CD14-positive monocyte (primary cell): ENCODE measurements around the gene SLC23A1. TPM values are rescaled to one million over a fixed set of nuclear protein-coding genes. Genes with fewer than 3 reads are reported as not detected.

ENCODE experiments used
- DNase-seq, 3 donors: peaks; one replicate each; pipeline ENCODE4 v3.0.0-alpha.2; 2011 to 2022
- H2AFZ ChIP-seq: 2 replicates; pipeline ENCODE4 v1.6.0; 2012; ENCODE audit warnings: mild to moderate bottlenecking, low read depth, low read length, inconsistent platforms; ENCODE audit not compliant: insufficient read depth, poor library complexity, severe bottlenecking
- H3K27ac ChIP-seq, 2 donors: 1 replicate in 1 of 2; 2 replicates in 1 of 2; pipeline ENCODE4 v1.5.1; 2012 to 2013; ENCODE audit warnings: low read length in 2 of 2, control low read depth in 1 of 2, inconsistent platforms in 1 of 2, low read depth in 1 of 2, mild to moderate bottlenecking in 1 of 2
- H3K27me3 ChIP-seq, 2 donors: one replicate each; pipeline versions ENCODE4 v1.6.0 to v1.6.1; 2011 to 2013; ENCODE audit warnings: low read length in 2 of 2; ENCODE audit not compliant: control insufficient read depth in 2 of 2, insufficient read depth in 2 of 2
- H3K36me3 ChIP-seq, 2 donors: replicated peaks in 1 of 2; 1 replicate in 1 of 2; 2 replicates in 1 of 2; pipeline versions ENCODE4 v1.5.1 to v1.6.1; 2012 to 2013; ENCODE audit warnings: low read length in 2 of 2, control low read depth in 1 of 2, inconsistent platforms in 1 of 2, mild to moderate bottlenecking in 1 of 2; ENCODE audit not compliant: insufficient read depth in 2 of 2, control insufficient read depth in 1 of 2
- H3K4me1 ChIP-seq, 2 donors: 1 replicate in 1 of 2; 2 replicates in 1 of 2; pipeline versions ENCODE4 v1.5.1 to v1.6.1; 2012 to 2013; ENCODE audit warnings: low read length in 2 of 2, control low read depth in 1 of 2, inconsistent platforms in 1 of 2, mild to moderate bottlenecking in 1 of 2, moderate library complexity in 1 of 2; ENCODE audit not compliant: insufficient read depth in 2 of 2, control insufficient read depth in 1 of 2
- H3K4me2 ChIP-seq: replicated peaks from 2 replicates; pipeline ENCODE3; 2012; ENCODE audit warnings: low read length, moderate library complexity, mild to moderate bottlenecking; ENCODE audit not compliant: poor library complexity, severe bottlenecking; ENCODE audit errors: extremely low read depth
- H3K4me3 ChIP-seq, 3 experiments: fragments of 200-600 bp in 1 of 3; sonication (generic) in 1 of 3; replicated peaks in 1 of 3; 1 replicate in 2 of 3; 2 replicates in 1 of 3; pipeline ENCODE4 v1.5.1; 2011 to 2013; ENCODE audit warnings: low read length in 3 of 3, mild to moderate bottlenecking in 3 of 3, control low read depth in 2 of 3, low read depth in 2 of 3, inconsistent platforms in 1 of 3, moderate library complexity in 1 of 3
- H3K79me2 ChIP-seq: 2 replicates; pipeline ENCODE4 v1.6.0; 2012; ENCODE audit warnings: mild to moderate bottlenecking, control low read depth, inconsistent platforms, low read length, moderate library complexity; ENCODE audit not compliant: insufficient read depth
- H3K9ac ChIP-seq: 2 replicates; pipeline ENCODE4 v1.6.0; 2017; ENCODE audit warnings: low read length, mild to moderate bottlenecking; ENCODE audit not compliant: insufficient read depth, poor library complexity, severe bottlenecking
- H3K9me3 ChIP-seq, 2 donors: replicated peaks in 1 of 2; 1 replicate in 1 of 2; 2 replicates in 1 of 2; pipeline versions ENCODE4 v1.5.1 to v1.6.1; 2012 to 2013; ENCODE audit warnings: low read length in 2 of 2, control low read depth in 1 of 2; ENCODE audit not compliant: control insufficient read depth in 1 of 2, insufficient read depth in 1 of 2
- H4K20me1 ChIP-seq: 2 replicates; pipeline ENCODE4 v1.6.0; 2012; ENCODE audit warnings: mild to moderate bottlenecking, low read length, control low read depth, moderate library complexity; ENCODE audit not compliant: insufficient read depth
- H3K27ac Mint-ChIP-seq, 7 donors: one replicate each; pipeline ENCODE4 v1.8.0; 2020; ENCODE audit warnings: mild to moderate bottlenecking in 7 of 7, mixed read lengths in 7 of 7, moderate library complexity in 6 of 7, inconsistent platforms in 2 of 7
- H3K27me3 Mint-ChIP-seq, 3 donors: one replicate each; pipeline ENCODE4 v1.8.0; 2021 to 2022; ENCODE audit warnings: low read depth in 3 of 3, mild to moderate bottlenecking in 3 of 3, mixed read lengths in 3 of 3, moderate library complexity in 3 of 3, inconsistent platforms in 1 of 3
- H3K36me3 Mint-ChIP-seq, 2 donors: one replicate each; pipeline ENCODE4 v1.8.0; 2020; ENCODE audit warnings: mixed read lengths in 2 of 2, inconsistent platforms in 1 of 2, mild to moderate bottlenecking in 1 of 2
- H3K4me1 Mint-ChIP-seq: one replicate; pipeline ENCODE4 v1.8.0; 2020; ENCODE audit warnings: mild to moderate bottlenecking, mixed read lengths
- H3K4me3 Mint-ChIP-seq, 2 donors: one replicate each; pipeline ENCODE4 v1.8.0; 2020; ENCODE audit warnings: mild to moderate bottlenecking in 2 of 2, mixed read lengths in 2 of 2, moderate library complexity in 1 of 2
- H3K9me3 Mint-ChIP-seq, 7 donors: one replicate each; pipeline ENCODE4 v1.8.0; 2020 to 2022; ENCODE audit warnings: mixed read lengths in 7 of 7, mild to moderate bottlenecking in 6 of 7, moderate library complexity in 6 of 7, inconsistent platforms in 2 of 7
- WGBS: methylation state at CpG from one replicate; pipeline ENCODE4 v1.1.5; 2013; ENCODE audit warnings: missing lambda C conversion rate; ENCODE audit not compliant: insufficient coverage; 5-methylcytosine and 5-hydroxymethylcytosine counted together
- intact Hi-C, 2 donors: fragments of 100-400 bp; cut with micrococcal nuclease; formaldehyde crosslinking; loops; one replicate each; pipeline versions ENCODE4 v1.15.0 to v1.15.1; 2023
- polyA plus RNA-seq, 3 donors: library from polyadenylated mRNA; depleted of rRNA in 1 of 3; unstranded in 2 of 3; stranded (reverse) in 1 of 3; fragments of 300-500 nt in 2 of 3; fragments of >200 nt in 1 of 3; fragmentation: Illumina TruSeq in 2 of 3; gene quantifications; 1 replicate in 2 of 3; 2 replicates in 1 of 3; pipeline ENCODE4 v1.2.3, GENCODE V29; 2012 to 2021
- TF ChIP-seq, protein P1 (sequence below): fragments of 200-600 bp; IDR thresholded peaks from one replicate; pipeline ENCODE4 v1.8.0; 2022; ENCODE audit warnings: antibody characterized with exemption, mild to moderate bottlenecking

The SLC23A1 gene
- polyA plus RNA-seq, 3 donors: not detected

DNA sequence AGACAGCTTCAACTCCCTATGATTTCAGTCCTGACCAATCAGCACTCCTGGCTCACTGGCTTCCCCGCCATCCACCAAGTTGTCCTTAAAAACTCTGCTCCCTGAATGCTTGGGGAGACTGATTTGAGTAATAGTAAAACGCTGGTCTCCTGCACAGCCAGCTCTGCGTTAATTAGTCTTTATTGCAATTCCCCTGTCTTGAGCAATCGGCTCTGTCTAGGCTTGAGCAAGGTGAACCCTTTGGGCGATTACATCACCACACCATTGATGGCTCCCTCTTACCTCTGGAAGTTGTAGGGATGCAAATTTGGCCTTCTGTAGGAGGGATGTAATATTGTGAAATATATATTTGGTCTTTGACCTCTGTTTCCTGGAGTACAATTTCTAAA lies 2.9 kb upstream of the SLC23A1 start:
- intact Hi-C loops: no loop called here
- peak overlapping the region; percentile 36 for H3K4me2 ChIP-seq
- no CpG with 5 or more reads among the region's 5 CpGs for WGBS

DNA sequence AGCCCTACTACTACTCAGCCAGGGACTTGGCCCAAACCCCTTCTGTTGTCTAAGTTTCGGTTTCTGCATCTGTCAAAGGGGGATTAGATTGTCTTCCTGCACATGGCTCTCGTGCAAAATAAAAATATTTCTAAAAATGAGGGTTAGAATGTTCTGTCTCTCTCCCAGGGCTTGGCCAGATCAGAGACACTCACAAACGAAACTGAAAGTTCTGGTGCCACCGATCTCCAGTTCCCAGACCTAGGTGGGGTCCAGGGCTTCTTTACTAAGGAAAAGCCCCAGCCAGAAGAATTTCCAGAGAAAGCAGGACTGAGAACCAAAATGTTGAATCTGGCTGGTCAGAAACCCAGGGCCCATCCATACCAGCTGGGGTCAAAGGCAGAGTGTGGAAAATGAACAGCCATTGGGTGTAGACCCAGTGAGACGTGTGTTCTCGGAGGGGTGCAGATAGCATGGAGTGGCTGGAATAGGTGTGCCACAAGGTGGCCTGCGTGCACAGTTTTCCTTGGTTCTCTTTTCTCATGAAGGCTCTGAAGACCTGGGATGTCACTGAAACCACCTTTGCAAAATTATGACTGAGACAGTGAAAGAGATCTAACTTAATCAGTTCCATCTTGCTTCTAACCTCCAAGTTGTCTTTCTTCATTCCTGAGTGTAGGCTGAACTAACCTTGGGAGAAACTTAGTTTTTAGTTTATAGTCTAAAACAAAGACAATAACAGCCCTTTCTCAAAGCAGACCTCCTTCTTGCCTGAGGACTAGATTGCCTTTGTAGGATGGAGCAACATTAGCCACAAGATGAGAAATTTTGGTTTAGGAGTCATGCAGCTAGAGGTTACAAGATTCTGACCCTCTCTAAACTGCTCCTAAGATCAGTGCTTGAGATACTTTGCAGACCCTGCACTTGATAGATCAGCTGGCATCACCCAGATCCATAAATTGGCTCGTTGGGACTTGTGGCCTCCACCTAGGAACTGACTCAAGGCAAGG lies 2.3 kb upstream of the SLC23A1 start:
- Histone ChIP-seq H4K20me1 (no peaks in the 10 kb centered on the region), H3K79me2 (no peaks in the 10 kb centered on the region), H3K4me2 (peak overlapping the region; percentile 80), H3K27ac (peak overlapping the region in 1 of 2 donors; percentile 70), H3K4me1 (peaks cover 22 to 30% of the 10 kb centered on the region in 2 donors), H2AFZ (peak overlapping the region; percentile 84), H3K36me3 (no peaks in the 10 kb centered on the region), H3K27me3 (no peaks in the 10 kb centered on the region), H3K4me3 (peak overlapping the region; percentile 55 to 86 (median 73)), H3K9ac (peak overlapping the region; percentile 58), H3K9me3 (no peaks in the 10 kb centered on the region)
- peak in 1 of 3 donors; percentile 26 for DNase-seq
- peaks cover 41% of the 10 kb centered on the region for H3K4me1 Mint-ChIP-seq
- intact Hi-C loops: no loop called here
- H3K9me3 Mint-ChIP-seq: no peaks in the 10 kb centered on the region
- H3K4me3 Mint-ChIP-seq: peak overlapping the region; percentile 90 to 93
- peaks cover 6 to 19% (median 11%) of the 10 kb centered on the region in 3 donors for H3K27me3 Mint-ChIP-seq
- no peaks in the 10 kb centered on the region for H3K36me3 Mint-ChIP-seq
- TF ChIP-seq, protein P1, sequence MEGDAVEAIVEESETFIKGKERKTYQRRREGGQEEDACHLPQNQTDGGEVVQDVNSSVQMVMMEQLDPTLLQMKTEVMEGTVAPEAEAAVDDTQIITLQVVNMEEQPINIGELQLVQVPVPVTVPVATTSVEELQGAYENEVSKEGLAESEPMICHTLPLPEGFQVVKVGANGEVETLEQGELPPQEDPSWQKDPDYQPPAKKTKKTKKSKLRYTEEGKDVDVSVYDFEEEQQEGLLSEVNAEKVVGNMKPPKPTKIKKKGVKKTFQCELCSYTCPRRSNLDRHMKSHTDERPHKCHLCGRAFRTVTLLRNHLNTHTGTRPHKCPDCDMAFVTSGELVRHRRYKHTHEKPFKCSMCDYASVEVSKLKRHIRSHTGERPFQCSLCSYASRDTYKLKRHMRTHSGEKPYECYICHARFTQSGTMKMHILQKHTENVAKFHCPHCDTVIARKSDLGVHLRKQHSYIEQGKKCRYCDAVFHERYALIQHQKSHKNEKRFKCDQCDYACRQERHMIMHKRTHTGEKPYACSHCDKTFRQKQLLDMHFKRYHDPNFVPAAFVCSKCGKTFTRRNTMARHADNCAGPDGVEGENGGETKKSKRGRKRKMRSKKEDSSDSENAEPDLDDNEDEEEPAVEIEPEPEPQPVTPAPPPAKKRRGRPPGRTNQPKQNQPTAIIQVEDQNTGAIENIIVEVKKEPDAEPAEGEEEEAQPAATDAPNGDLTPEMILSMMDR: no peak
- H3K27ac Mint-ChIP-seq: peak overlapping the region; percentile 23 to 86 (median 65)
- 23% methylated on average over 5 of the region's 8 CpGs for WGBS

More for the DNA sequence above, 2.9 kb upstream of the SLC23A1 start:
- H3K27ac Mint-ChIP-seq: peak overlapping the region in 2 of 7 donors; percentile 23 to 60
- Histone ChIP-seq H3K9ac (no peak overlapping the region), H3K27ac (no peak overlapping the region), H3K36me3 (no peaks in the 10 kb centered on the region), H3K79me2 (no peaks in the 10 kb centered on the region), H3K4me1 (peaks cover 22 to 30% of the 10 kb centered on the region in 2 donors), H3K27me3 (peaks cover 0 to 4% of the 10 kb centered on the region in 2 donors), H3K4me3 (peak overlapping the region in 1 of 3 experiments; percentile 86), H4K20me1 (no peaks in the 10 kb centered on the region), H3K9me3 (no peaks in the 10 kb centered on the region), H2AFZ (no peak overlapping the region)
- peaks cover 13 to 24% (median 15%) of the 10 kb centered on the region in 3 donors for H3K27me3 Mint-ChIP-seq
- TF ChIP-seq, protein P1: no peak
- no peaks in the 10 kb centered on the region for H3K36me3 Mint-ChIP-seq
- peak in 2 of 3 donors; percentile 36 to 41 for DNase-seq
- peak overlapping the region in 1 of 2 donors; percentile 21 for H3K4me3 Mint-ChIP-seq
- peaks cover 42% of the 10 kb centered on the region for H3K4me1 Mint-ChIP-seq
- no peaks in the 10 kb centered on the region for H3K9me3 Mint-ChIP-seq
